Adipocyte (in vitro differentiated cells): ENCODE results near the gene LILRB2.

ENCODE experiments used
- DNase-seq: peaks from one replicate; pipeline ENCODE4 v3.0.0-alpha.2; 2015; ENCODE audit warnings: low read depth
- H3K27me3 ChIP-seq: replicated peaks from 2 replicates; pipeline ENCODE4 v1.7.0; 2013; ENCODE audit warnings: mild to moderate bottlenecking, low read length, moderate library complexity; ENCODE audit not compliant: control insufficient read depth, insufficient read depth
- H3K36me3 ChIP-seq: 2 replicates; pipeline ENCODE4 v1.7.0; 2013; ENCODE audit warnings: low read length, mild to moderate bottlenecking, moderate library complexity; ENCODE audit not compliant: control insufficient read depth, insufficient read depth, severe bottlenecking
- H3K4me1 ChIP-seq: 2 replicates; pipeline ENCODE4 v1.7.0; 2013; ENCODE audit warnings: mild to moderate bottlenecking, low read length, moderate library complexity; ENCODE audit not compliant: control insufficient read depth, insufficient read depth
- H3K4me3 ChIP-seq: 2 replicates; pipeline ENCODE4 v1.7.0; 2013; ENCODE audit warnings: mild to moderate bottlenecking, low read length, moderate library complexity
- H3K9ac ChIP-seq: 2 replicates; pipeline ENCODE4 v1.7.0; 2013; ENCODE audit warnings: mild to moderate bottlenecking, low read length, moderate library complexity
- H3K9me3 ChIP-seq: 2 replicates; pipeline ENCODE4 v1.7.0; 2013; ENCODE audit warnings: mild to moderate bottlenecking, low read length, moderate library complexity; ENCODE audit not compliant: control insufficient read depth

Gene LILRB2

DNA sequence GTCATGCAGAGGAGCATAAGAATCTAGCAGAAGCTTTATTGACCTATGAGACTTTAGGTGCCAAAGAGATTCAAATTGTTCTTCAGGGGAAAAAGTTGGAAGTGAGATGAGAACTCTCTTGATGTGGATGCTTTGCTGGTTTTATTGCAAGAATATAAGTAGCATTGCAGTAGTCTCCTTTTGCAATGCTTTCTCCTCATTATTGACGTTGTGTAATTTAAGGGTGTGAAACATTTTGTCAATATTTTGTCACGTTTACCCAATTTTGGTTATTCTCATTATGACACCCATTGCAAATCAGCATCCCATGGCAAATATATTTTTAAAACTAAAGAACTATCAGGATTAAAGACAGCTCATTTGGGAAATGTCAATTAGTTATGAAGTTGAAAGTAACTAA lies 12.0 kb downstream of the LILRB2 start:
- DNase-seq = no peak
- peaks cover 12% of the 10 kb centered on the region for H3K27me3 ChIP-seq
- no peak overlapping the region for H3K9ac ChIP-seq
- H3K9me3 ChIP-seq = no peaks in the 10 kb centered on the region
- H3K36me3 ChIP-seq = no peaks in the 10 kb centered on the region
- H3K4me3 ChIP-seq = no peak overlapping the region
- H3K4me1 ChIP-seq = no peaks in the 10 kb centered on the region

DNA sequence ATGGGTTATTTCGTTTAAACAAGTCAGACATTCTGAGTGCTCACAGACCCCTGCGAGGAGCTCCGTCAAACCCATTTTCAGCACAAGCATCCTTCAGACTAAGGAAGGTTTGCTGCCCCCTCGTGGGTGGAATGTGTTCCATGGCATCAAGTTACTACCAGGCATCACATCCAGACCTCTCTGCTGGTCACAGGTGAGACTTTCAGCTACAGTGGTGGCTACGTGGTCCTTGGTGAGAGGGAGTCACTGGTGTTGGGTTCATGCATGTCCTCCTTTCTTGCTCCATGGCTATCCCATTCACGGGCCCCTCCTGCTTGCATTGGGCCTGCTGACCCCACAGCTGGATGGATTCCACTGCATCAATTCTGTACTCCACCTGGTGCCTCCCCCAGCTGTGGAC lies 14.8 kb downstream of the LILRB2 start:
- H3K9ac ChIP-seq = no peak overlapping the region
- H3K36me3 ChIP-seq = no peaks in the 10 kb centered on the region
- no peaks in the 10 kb centered on the region for H3K4me1 ChIP-seq
- peak; percentile 58 for DNase-seq
- no peak overlapping the region for H3K4me3 ChIP-seq
- H3K27me3 ChIP-seq = peaks cover 9% of the 10 kb centered on the region
- H3K9me3 ChIP-seq = no peaks in the 10 kb centered on the region

DNA sequence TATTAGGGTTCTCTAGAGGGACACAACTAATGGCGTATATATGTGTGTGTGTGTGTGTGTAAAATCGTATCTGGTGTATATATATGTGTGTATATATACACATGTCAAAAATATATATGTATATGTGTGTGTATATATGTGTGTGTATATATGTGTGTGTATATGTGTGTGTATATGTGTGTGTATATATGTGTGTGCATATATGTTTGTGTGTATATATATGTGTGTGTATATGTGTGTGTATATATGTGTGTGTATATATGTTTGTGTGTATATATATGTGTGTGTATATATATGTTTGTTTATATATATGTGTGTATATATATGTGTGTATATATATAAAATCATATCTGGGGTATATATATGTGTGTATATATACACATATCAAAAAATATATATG lies 18.4 kb downstream of the LILRB2 start:
- DNase-seq = no peak
- Histone ChIP-seq H3K4me1 (no peaks in the 10 kb centered on the region), H3K27me3 (peaks cover 14% of the 10 kb centered on the region), H3K36me3 (no peaks in the 10 kb centered on the region), H3K4me3 (no peak overlapping the region), H3K9ac (no peak overlapping the region), H3K9me3 (no peaks in the 10 kb centered on the region)

DNA sequence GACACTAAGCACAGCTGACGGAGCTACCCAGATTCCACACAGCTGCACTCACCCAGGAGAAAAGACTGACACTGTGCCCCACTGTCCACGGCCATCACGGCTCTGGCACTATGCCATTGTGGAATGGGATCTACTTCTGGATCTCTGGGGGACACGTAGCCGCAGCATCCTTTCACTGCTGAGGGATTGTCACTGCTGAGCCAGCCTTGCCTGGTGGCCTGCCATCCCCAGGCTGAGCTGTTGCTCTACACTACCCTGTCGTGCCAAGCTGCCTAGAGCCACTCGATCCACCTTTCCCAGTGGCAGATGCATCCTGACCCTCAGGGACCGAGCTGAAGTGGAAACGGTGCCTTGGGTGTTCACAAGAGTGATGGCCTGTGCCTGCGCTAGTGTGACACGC lies 18.8 kb downstream of the LILRB2 start:
- H3K36me3 ChIP-seq = no peaks in the 10 kb centered on the region
- peaks cover 18% of the 10 kb centered on the region for H3K27me3 ChIP-seq
- no peak overlapping the region for H3K9ac ChIP-seq
- DNase-seq = no peak
- H3K4me1 ChIP-seq = no peaks in the 10 kb centered on the region
- no peak overlapping the region for H3K4me3 ChIP-seq
- no peaks in the 10 kb centered on the region for H3K9me3 ChIP-seq

DNA sequence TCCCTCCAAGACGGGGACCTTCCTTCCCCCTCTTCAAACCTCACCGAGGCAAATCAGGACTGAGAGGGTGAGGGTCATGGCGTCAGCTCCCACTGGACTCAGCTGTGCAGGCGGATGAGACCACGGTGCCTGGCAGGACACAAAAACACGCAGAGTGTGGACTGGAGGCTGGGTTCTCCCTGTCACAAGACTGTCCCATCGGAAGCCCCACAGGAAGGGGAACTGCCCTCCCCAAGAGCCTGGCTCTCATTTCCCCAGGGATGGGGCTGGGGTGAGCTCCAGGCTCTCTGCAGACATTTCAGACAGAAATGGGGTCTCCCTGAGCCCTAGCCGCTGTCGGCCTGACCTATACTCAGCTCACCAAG lies 23.8 kb downstream of the LILRB2 start, which contains the start of gene LILRB5:
Gene LILRB5, minus strand, starts transcription at position 158 of the 365 bp plus-strand sequence. Its CDS starts 80 bp downstream, at position 78.
- Histone ChIP-seq H3K27me3 (peaks cover 47% of the 10 kb centered on the region), H3K9me3 (no peaks in the 10 kb centered on the region), H3K9ac (no peak within 1 kb of the TSS), H3K4me3 (no peak within 1 kb of the TSS), H3K4me1 (no peaks in the 10 kb centered on the region), H3K36me3 (no peaks in the 10 kb centered on the region)
- no peak for DNase-seq

DNA sequence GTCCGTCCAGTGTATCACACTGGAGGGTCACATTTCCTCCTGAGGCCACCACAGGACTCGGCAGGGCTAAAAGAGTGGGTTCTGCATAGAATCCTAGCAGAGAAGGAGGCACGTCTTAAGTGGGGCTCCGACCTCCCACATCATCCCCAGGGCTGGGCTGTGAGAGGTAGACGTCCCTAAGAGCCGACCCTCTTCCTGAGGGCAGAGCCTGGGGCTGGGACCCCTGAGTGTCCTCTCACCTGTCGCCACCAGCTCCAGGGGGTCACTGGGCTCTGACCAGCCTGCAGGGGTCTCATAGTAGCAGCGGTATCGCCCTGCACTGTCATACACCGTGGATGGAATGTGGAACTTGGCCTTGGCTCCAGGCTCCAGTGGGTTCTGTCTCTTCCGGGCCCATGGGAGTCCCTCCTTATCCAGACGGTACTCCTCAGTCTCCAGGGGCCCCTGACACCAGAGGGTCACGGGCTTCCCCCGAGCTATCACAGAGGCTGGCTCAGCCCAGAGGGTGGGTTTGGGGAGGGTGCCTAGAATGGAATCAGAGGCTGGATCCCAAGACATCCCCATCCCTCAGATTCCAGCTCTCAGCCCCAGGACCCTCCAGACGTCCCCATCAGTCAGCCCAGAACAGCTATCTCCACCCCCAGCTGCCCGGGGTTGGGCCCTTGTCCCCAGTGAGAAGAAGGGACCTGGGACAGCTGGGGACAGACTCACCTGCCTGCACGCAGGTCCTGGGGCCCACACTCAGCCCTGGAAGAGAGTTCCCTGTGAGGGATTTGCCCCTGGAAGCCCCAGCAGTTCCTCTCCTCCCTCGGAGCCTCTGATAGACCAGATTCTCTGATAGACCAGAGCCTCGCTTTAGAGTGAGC lies 24.4 kb downstream of the LILRB2 start:
- Histone ChIP-seq H3K27me3 (peaks cover 45% of the 10 kb centered on the region), H3K36me3 (no peaks in the 10 kb centered on the region), H3K4me1 (no peaks in the 10 kb centered on the region), H3K4me3 (no peak overlapping the region), H3K9ac (no peak overlapping the region), H3K9me3 (no peaks in the 10 kb centered on the region)
- DNase-seq = no peak

DNA sequence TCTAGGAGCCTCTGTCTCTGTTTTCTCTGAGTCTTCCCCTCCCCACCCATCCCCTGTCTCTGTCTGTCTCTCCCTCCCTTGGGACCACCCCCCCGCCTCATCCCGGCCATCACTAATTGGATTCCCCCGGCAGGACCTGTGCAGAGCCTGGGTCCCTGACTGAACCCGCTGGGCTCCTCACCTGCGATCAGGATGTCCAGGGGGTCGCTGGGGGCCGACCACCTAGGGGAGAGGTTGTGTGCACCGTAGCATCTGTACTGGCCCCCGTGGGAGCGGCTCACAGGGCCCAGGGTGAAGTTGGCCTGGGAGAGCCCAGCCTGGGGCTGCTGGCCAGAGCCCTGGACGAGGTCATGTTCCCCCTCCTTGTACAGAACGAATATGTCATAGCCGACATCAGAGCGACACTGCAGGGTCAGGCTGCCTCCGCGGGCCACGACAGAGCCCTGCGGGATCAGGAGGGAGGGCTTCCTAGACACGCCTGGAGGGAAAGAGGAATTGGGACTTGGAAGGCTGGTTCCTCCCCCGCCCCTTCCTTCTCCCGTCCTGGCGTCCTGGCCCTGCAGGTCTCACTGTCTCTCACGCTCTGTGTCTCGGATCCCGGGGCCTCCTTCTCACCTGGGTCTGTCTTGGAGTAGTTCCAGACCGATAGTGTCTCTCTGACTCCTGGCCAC lies 25.7 kb downstream of the LILRB2 start:
- H3K4me3 ChIP-seq = no peak overlapping the region
- H3K9me3 ChIP-seq = no peaks in the 10 kb centered on the region
- no peak for DNase-seq
- peaks cover 46% of the 10 kb centered on the region for H3K27me3 ChIP-seq
- H3K4me1 ChIP-seq = no peaks in the 10 kb centered on the region
- H3K36me3 ChIP-seq = no peaks in the 10 kb centered on the region
- H3K9ac ChIP-seq = no peak overlapping the region

DNA sequence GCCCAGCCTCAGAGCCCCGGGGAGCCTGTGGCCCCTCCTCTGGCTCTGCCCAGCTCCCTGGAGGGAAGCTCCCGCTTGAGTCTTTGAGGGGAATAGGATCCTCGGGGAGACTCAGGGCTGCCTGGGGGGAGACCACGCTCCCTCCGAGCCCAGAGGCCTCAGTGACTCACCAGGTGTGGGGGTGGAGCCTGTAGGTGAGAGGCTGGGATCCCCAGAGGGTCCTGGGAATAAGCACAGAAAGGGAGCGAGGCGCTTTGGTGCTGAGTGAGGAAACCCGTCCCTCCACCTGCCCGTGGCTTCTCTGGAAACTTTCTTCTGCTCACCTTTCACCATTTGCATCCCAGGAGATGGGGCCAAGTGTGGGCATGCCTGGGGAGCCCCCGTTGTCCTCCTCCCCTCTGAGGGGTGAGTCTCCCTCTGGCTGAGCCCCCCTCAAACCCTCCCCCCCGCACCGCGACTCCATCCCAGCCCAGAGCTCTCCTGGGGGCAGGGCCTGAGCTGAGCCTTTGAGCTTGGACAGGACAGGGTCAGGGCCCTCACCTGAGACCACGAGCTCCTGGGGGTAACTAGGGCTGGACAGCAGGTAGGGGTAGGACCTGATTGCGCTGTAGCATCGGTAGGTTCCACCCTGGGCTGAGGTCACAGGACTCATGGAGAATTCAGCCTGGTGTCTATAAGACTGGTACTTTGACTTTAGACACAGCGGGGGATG lies 26.6 kb downstream of the LILRB2 start:
- Histone ChIP-seq H3K27me3 (peaks cover 44% of the 10 kb centered on the region), H3K4me1 (no peaks in the 10 kb centered on the region), H3K4me3 (no peak overlapping the region), H3K36me3 (no peaks in the 10 kb centered on the region), H3K9me3 (no peaks in the 10 kb centered on the region), H3K9ac (no peak overlapping the region)
- no peak for DNase-seq

DNA sequence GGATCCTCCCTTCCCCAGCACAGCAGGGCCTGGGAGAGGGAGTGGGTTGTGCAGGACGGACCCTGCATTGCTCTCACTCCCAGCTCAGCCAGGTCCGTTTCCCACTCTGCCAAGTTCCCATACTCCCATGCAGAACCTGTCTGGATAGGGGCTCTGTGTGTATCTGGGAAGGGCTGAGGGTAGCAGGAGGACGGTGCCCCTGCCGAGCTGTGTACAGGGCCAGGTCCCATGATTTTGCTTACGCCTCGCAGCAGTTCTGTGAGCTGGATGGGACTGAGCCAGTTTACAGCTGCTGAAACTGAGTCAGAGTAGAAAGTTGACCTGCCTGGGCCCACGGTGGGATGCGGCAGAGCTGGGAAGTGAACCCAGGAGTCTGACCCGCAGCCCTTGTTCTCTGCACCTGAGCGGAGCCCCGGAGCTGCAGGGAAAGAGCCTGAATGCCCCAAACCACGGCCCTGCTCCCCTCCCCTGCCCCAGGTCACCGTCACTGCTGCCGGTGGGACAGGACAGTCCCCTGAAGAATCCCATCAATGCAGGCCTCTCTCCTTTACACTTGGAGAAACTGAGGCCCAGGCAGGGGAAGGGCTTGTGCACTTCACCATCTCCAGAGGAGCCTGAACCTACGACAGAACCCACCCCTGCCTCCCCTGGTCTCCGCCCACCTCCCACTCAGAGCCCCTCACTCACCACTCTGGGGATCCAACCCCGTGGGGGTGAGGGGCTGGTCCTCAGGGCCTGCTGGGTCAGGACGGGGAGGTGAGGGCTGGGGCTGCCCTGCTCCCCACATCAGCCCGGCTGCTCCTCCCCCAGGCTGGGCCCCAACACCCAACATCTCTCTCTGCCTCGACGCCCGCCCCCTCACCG lies 27.3 kb downstream of the LILRB2 start:
- Histone ChIP-seq H3K4me1 (no peaks in the 10 kb centered on the region), H3K9me3 (no peaks in the 10 kb centered on the region), H3K36me3 (no peaks in the 10 kb centered on the region), H3K4me3 (no peak overlapping the region), H3K27me3 (peaks cover 44% of the 10 kb centered on the region), H3K9ac (no peak overlapping the region)
- no peak for DNase-seq

DNA sequence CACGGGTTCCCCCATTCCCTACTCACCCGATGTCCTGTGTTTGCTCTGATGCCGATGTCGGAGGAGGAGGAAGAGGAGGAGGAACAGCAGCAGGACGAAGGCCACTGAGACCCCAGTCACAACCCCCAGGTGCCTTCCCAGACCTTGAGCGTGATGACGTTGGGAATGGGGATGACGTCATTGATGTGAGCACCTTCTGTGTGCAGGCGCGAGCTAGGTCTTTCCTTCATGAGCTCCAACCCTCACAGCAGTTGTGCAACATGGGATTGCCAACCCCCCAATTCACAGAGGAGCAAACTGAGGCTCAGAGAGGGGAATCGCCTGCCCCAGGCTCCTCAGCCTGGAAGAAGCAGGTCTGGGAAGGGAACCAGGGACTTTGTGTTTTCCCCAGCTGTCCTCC lies 28.1 kb downstream of the LILRB2 start:
- H3K4me3 ChIP-seq = no peak overlapping the region
- H3K36me3 ChIP-seq = no peaks in the 10 kb centered on the region
- no peaks in the 10 kb centered on the region for H3K9me3 ChIP-seq
- no peaks in the 10 kb centered on the region for H3K4me1 ChIP-seq
- H3K9ac ChIP-seq = no peak overlapping the region
- peaks cover 43% of the 10 kb centered on the region for H3K27me3 ChIP-seq
- DNase-seq = no peak
